Aorta (tissue), 5 donors: ENCODE results near the gene NOSIP. TPM values are rescaled to one million over a fixed set of nuclear protein-coding genes. Genes with fewer than 3 reads are reported as not detected.

Source experiments
- ATAC-seq: fragments of 200-7000 bp; cut with Tn5 transposase; one replicate; pipeline ENCODE4 v1.9.1; 2022; ENCODE audit warnings: moderate library complexity; ENCODE audit not compliant: low FRiP score
- DNase-seq, 2 donors: peaks; one replicate each; pipeline ENCODE4 v3.0.0-alpha.2; 2020
- H3K27ac ChIP-seq, 2 donors: one replicate each; pipeline ENCODE4 v1.5.1; 2013; ENCODE audit warnings: low read length in 2 of 2, mild to moderate bottlenecking in 2 of 2, moderate library complexity in 2 of 2, control low read depth in 1 of 2, inconsistent platforms in 1 of 2, low read depth in 1 of 2
- H3K27me3 ChIP-seq, 2 donors: one replicate each; pipeline ENCODE4 v1.6.1; 2013; ENCODE audit warnings: control low read depth in 1 of 2, low read length in 1 of 2, mild to moderate bottlenecking in 1 of 2, moderate library complexity in 1 of 2; ENCODE audit not compliant: insufficient read depth in 2 of 2, control insufficient read depth in 1 of 2
- H3K36me3 ChIP-seq, 2 donors: one replicate each; pipeline ENCODE4 v1.6.1; 2013; ENCODE audit warnings: control low read depth in 1 of 2, low read length in 1 of 2, mild to moderate bottlenecking in 1 of 2; ENCODE audit not compliant: insufficient read depth in 2 of 2, control insufficient read depth in 1 of 2
- H3K4me1 ChIP-seq, 2 donors: one replicate each; pipeline ENCODE4 v1.6.1; 2013; ENCODE audit warnings: low read length in 2 of 2, control low read depth in 1 of 2, mild to moderate bottlenecking in 1 of 2, moderate library complexity in 1 of 2; ENCODE audit not compliant: insufficient read depth in 2 of 2, control insufficient read depth in 1 of 2
- H3K4me3 ChIP-seq, 2 donors: one replicate each; pipeline ENCODE4 v1.5.1; 2013; ENCODE audit warnings: low read length in 2 of 2, control low read depth in 1 of 2, mild to moderate bottlenecking in 1 of 2
- H3K9me3 ChIP-seq: one replicate; pipeline ENCODE4 v1.6.1; 2013; ENCODE audit warnings: mild to moderate bottlenecking, low read length; ENCODE audit not compliant: control insufficient read depth
- WGBS, 2 donors: extraction: QIAGEN DNeasy Blood & Tissue Kit; methylation state at CpG; one replicate each; pipeline ENCODE4 v1.1.7; 2013; 5-methylcytosine and 5-hydroxymethylcytosine counted together
- intact Hi-C, 2 donors: fragments of 100-400 bp; cut with DNase I; formaldehyde crosslinking; loops; one replicate each; pipeline versions ENCODE4 v1.14.2 to v1.15.0; 2022
- polyA plus RNA-seq, 2 donors: library from polyadenylated mRNA; stranded (reverse); fragments of 200-250 nt; gene quantifications; one replicate each; pipeline ENCODE4 v1.2.3, GENCODE V29; 2013
- total RNA-seq, 2 donors: library from RNA; stranded (reverse); fragmentation: NEBNext Ultra II Directional; extraction: Animal tissue kit (Norgen Biotek cat#: 25700); gene quantifications; one replicate each; pipeline ENCODE4 v1.2.1, GENCODE V29; 2021
- donor health status: healthy with polysubstance abuse.
- donor health status: Bipolar disorder and iron deficiency.
- donor health status: DM: no; HTN: no; CAD: no.
- donor health status: DM: no; HTN: no; CAD: no.
- donor health status: DM: yes; HTN: yes; CAD: no.

Gene NOSIP
- total and polyA plus RNA-seq, 4 donors: 38.8 to 135 (median 46.5) TPM

- intact Hi-C loops: no loop called here
- H3K4me3 ChIP-seq: no peak overlapping the region
- no peaks in the 10 kb centered on the region for H3K4me1 ChIP-seq
- whole genome bisulfite sequencing, 2 donors: 50 to 51% methylated on average over 2 of the region's 2 CpGs
- no peaks in the 10 kb centered on the region for H3K9me3 ChIP-seq
- no peak overlapping the region for H3K27ac ChIP-seq
- no peaks in the 10 kb centered on the region for H3K36me3 ChIP-seq
- no peak for ATAC-seq
- H3K27me3 ChIP-seq: no peaks in the 10 kb centered on the region
- no peak for DNase-seq
Observed at GRCh38 chr19:49583239-49583638, 2.9 kb upstream of the NOSIP start.

- 30 to 31% methylated on average over 15 of the region's 15 CpGs for WGBS, 2 donors
- DNase-seq (no peak), ATAC-seq (no peak)
- no peaks in the 10 kb centered on the region for H3K9me3 ChIP-seq
- peak within 1 kb of the TSS; percentile 77 to 92 for H3K4me3 ChIP-seq
- intact Hi-C loops: no loop called here
- peak within 1 kb of the TSS in 1 of 2 donors; percentile 4 for H3K27ac ChIP-seq
- no peaks in the 10 kb centered on the region for H3K36me3 ChIP-seq
- no peaks in the 10 kb centered on the region for H3K27me3 ChIP-seq
- H3K4me1 ChIP-seq: no peaks in the 10 kb centered on the region
Observed at GRCh38 chr19:49581007-49581508, 702 bp upstream of the NOSIP start, which contains the start of gene PRRG2. PRRG2 (plus strand) TSS chr19:49581316; CDS start chr19:49583220, 1,904 bp downstream.

- ATAC-seq: no peak
- Histone ChIP-seq H3K4me1 (no peaks in the 10 kb centered on the region), H3K27me3 (no peaks in the 10 kb centered on the region), H3K9me3 (no peaks in the 10 kb centered on the region), H3K36me3 (no peaks in the 10 kb centered on the region), H3K4me3 (peak overlapping the region; percentile 77 to 92), H3K27ac (peak overlapping the region in 1 of 2 donors; percentile 4)
- 1 to 4% methylated on average over 7 to 8 of the region's 8 CpGs for WGBS, 2 donors
- DNase-seq: no peak
- intact Hi-C loops: no loop called here
Observed at GRCh38 chr19:49579947-49580263, 451 bp downstream of the NOSIP start.

GRCh38 chr19:49579193-49579592 lies 1.2 kb downstream of the NOSIP start:
- Histone ChIP-seq H3K27me3 (no peaks in the 10 kb centered on the region), H3K9me3 (no peaks in the 10 kb centered on the region), H3K4me3 (no peak overlapping the region), H3K36me3 (no peaks in the 10 kb centered on the region), H3K4me1 (no peaks in the 10 kb centered on the region), H3K27ac (no peak overlapping the region)
- intact Hi-C loops: no loop called here
- ATAC-seq (no peak), DNase-seq (no peak)
- 71 to 75% methylated on average over 4 of the region's 4 CpGs for WGBS, 2 donors

- DNase-seq (no peak), ATAC-seq (no peak)
Observed at GRCh38 chr19:49574206-49574755, 6.1 kb downstream of the NOSIP start.

GRCh38 chr19:49573425-49573824 lies 6.9 kb downstream of the NOSIP start:
- WGBS, 2 donors: 76 to 81% methylated on average over 3 of the region's 3 CpGs
- intact Hi-C loops: no loop called here
- Histone ChIP-seq H3K27me3 (no peaks in the 10 kb centered on the region), H3K36me3 (no peaks in the 10 kb centered on the region), H3K4me1 (no peaks in the 10 kb centered on the region), H3K4me3 (no peak overlapping the region), H3K27ac (no peak overlapping the region), H3K9me3 (no peaks in the 10 kb centered on the region)
- ATAC-seq (no peak), DNase-seq (no peak)

More at GRCh38 chr19:49574206-49574755, 6.1 kb downstream of the NOSIP start:
- H3K4me1 ChIP-seq: no peaks in the 10 kb centered on the region
- H3K36me3 ChIP-seq: no peaks in the 10 kb centered on the region
- H3K27me3 ChIP-seq: no peaks in the 10 kb centered on the region
- no peak overlapping the region for H3K4me3 ChIP-seq
- H3K9me3 ChIP-seq: no peaks in the 10 kb centered on the region
- WGBS, 2 donors: 88 to 90% methylated on average over 2 of the region's 2 CpGs
- H3K27ac ChIP-seq: no peak overlapping the region
- intact Hi-C loops: no loop called here

GRCh38 chr19:49573009-49573408 lies 7.3 kb downstream of the NOSIP start:
- Histone ChIP-seq H3K27ac (no peak overlapping the region), H3K36me3 (no peaks in the 10 kb centered on the region), H3K4me3 (no peak overlapping the region), H3K27me3 (no peaks in the 10 kb centered on the region), H3K4me1 (no peaks in the 10 kb centered on the region), H3K9me3 (no peaks in the 10 kb centered on the region)
- WGBS, 2 donors: 90 to 92% methylated on average over 7 of the region's 7 CpGs
- intact Hi-C loops: no loop called here
- ATAC-seq (no peak), DNase-seq (no peak)

GRCh38 chr19:49570997-49571676 lies 9.2 kb downstream of the NOSIP start:
- no peaks in the 10 kb centered on the region for H3K9me3 ChIP-seq
- ATAC-seq (no peak), DNase-seq (no peak)
- H3K27ac ChIP-seq: no peak overlapping the region
- H3K4me1 ChIP-seq: no peaks in the 10 kb centered on the region
- no peaks in the 10 kb centered on the region for H3K27me3 ChIP-seq
- no peaks in the 10 kb centered on the region for H3K36me3 ChIP-seq
- WGBS, 2 donors: 71 to 72% methylated on average over 11 of the region's 11 CpGs
- intact Hi-C loops: loop anchor here in 1 of 2 donors (2.0 kb wide), 1 partner anchor 64 kb away; no protein-coding TSS in a partner anchor
- no peak overlapping the region for H3K4me3 ChIP-seq
